Measurements from ENCODE around the gene ASXL1. TPM values are rescaled to one million over a fixed set of nuclear protein-coding genes. Genes with fewer than 3 reads are reported as not detected.

The ASXL1 gene
- total RNA-seq, 1 experiment from 2014 or later = 22.7 TPM

- Mint-ChIP-seq H3K36me3 (no peaks in the 10 kb centered on the region), H3K4me3 (no peak overlapping the region), H3K4me1 (no peaks in the 10 kb centered on the region), H3K9me3 (peaks cover 4% of the 10 kb centered on the region), H3K27me3 (ENCODE audit: low read depth) (no peaks in the 10 kb centered on the region), H3K27ac (no peak overlapping the region)
- no peak for ATAC-seq
- ChIA-PET POLR2A (interaction anchor here (0.7 kb wide), 1 partner anchor 135 kb away, joined by 5 read pairs; no protein-coding TSS in a partner anchor), CTCF (interaction anchor here (1.1 kb wide), 1 partner anchor 35 kb away, joined by 3 read pairs; no protein-coding TSS in a partner anchor)
- TF ChIP-seq, protein P1, sequence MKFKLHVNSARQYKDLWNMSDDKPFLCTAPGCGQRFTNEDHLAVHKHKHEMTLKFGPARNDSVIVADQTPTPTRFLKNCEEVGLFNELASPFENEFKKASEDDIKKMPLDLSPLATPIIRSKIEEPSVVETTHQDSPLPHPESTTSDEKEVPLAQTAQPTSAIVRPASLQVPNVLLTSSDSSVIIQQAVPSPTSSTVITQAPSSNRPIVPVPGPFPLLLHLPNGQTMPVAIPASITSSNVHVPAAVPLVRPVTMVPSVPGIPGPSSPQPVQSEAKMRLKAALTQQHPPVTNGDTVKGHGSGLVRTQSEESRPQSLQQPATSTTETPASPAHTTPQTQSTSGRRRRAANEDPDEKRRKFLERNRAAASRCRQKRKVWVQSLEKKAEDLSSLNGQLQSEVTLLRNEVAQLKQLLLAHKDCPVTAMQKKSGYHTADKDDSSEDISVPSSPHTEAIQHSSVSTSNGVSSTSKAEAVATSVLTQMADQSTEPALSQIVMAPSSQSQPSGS (CRISPR knock-in tag; IDR thresholded peaks at IDR 0.05; ENCODE audit: borderline replicate concordance, low read depth) = no peak
- TF ChIP-seq, protein P2, sequence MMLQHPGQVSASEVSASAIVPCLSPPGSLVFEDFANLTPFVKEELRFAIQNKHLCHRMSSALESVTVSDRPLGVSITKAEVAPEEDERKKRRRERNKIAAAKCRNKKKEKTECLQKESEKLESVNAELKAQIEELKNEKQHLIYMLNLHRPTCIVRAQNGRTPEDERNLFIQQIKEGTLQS (CRISPR knock-in tag; conservative IDR thresholded peaks at IDR 0.05) = no peak
- TF ChIP-seq, protein P3, sequence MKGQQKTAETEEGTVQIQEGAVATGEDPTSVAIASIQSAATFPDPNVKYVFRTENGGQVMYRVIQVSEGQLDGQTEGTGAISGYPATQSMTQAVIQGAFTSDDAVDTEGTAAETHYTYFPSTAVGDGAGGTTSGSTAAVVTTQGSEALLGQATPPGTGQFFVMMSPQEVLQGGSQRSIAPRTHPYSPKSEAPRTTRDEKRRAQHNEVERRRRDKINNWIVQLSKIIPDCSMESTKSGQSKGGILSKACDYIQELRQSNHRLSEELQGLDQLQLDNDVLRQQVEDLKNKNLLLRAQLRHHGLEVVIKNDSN (CRISPR knock-in tag; IDR thresholded peaks at IDR 0.05) = no peak
- TF ChIP-seq NFE2L1 (CRISPR knock-in tag; IDR thresholded peaks at IDR 0.05) (no peak), E2F4 (CRISPR knock-in tag; IDR thresholded peaks at IDR 0.05; ENCODE audit: borderline replicate concordance, low read depth) (no peak), ZNF512 (CRISPR knock-in tag; IDR thresholded peaks at IDR 0.05; ENCODE audit: borderline replicate concordance) (no peak), RORB (CRISPR knock-in tag; IDR thresholded peaks at IDR 0.05) (no peak), GTF2I (CRISPR knock-in tag; conservative IDR thresholded peaks at IDR 0.05) (no peak), HMGA2 (CRISPR knock-in tag; IDR thresholded peaks at IDR 0.05) (no peak), AR (CRISPR knock-in tag; IDR thresholded peaks at IDR 0.05) (no peak), ZNF121 (CRISPR knock-in tag; IDR thresholded peaks at IDR 0.05) (no peak), CREM (CRISPR knock-in tag; IDR thresholded peaks at IDR 0.05) (no peak)
- TF ChIP-seq, protein P4, sequence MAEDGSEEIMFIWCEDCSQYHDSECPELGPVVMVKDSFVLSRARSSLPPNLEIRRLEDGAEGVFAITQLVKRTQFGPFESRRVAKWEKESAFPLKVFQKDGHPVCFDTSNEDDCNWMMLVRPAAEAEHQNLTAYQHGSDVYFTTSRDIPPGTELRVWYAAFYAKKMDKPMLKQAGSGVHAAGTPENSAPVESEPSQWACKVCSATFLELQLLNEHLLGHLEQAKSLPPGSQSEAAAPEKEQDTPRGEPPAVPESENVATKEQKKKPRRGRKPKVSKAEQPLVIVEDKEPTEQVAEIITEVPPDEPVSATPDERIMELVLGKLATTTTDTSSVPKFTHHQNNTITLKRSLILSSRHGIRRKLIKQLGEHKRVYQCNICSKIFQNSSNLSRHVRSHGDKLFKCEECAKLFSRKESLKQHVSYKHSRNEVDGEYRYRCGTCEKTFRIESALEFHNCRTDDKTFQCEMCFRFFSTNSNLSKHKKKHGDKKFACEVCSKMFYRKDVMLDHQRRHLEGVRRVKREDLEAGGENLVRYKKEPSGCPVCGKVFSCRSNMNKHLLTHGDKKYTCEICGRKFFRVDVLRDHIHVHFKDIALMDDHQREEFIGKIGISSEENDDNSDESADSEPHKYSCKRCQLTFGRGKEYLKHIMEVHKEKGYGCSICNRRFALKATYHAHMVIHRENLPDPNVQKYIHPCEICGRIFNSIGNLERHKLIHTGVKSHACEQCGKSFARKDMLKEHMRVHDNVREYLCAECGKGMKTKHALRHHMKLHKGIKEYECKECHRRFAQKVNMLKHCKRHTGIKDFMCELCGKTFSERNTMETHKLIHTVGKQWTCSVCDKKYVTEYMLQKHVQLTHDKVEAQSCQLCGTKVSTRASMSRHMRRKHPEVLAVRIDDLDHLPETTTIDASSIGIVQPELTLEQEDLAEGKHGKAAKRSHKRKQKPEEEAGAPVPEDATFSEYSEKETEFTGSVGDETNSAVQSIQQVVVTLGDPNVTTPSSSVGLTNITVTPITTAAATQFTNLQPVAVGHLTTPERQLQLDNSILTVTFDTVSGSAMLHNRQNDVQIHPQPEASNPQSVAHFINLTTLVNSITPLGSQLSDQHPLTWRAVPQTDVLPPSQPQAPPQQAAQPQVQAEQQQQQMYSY (CRISPR knock-in tag; IDR thresholded peaks at IDR 0.05) = no peak
- TF ChIP-seq, protein P5, sequence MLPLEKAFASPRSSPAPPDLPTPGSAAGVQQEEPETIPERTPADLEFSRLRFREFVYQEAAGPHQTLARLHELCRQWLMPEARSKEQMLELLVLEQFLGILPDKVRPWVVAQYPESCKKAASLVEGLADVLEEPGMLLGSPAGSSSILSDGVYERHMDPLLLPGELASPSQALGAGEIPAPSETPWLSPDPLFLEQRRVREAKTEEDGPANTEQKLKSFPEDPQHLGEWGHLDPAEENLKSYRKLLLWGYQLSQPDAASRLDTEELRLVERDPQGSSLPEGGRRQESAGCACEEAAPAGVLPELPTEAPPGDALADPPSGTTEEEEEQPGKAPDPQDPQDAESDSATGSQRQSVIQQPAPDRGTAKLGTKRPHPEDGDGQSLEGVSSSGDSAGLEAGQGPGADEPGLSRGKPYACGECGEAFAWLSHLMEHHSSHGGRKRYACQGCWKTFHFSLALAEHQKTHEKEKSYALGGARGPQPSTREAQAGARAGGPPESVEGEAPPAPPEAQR (CRISPR knock-in tag; IDR thresholded peaks at IDR 0.05) = no peak
- no peak for DNase-seq (ENCODE audit: low spot score)
These were observed 63.2 kb downstream of the ASXL1 start for GRCh38 chr20:32421290-32421689.
